MM.1S (cell line): ENCODE data around the gene LGR4.

Experiments used
- EZH2 ChIP-seq: fragments of 300-600 bp; sonication (generic); optimal IDR thresholded peaks from 2 replicates; pipeline ENCODE3; 2017; ENCODE audit warnings: low read depth, mild to moderate bottlenecking, antibody characterized with exemption, low read length, mixed read lengths
- EZH2phosphoT487 ChIP-seq: fragments of 300-600 bp; sonication (generic); IDR thresholded peaks from 2 replicates; pipeline ENCODE4 v1.6.1; 2018; ENCODE audit warnings: antibody characterized with exemption, low read length
- TF ChIP-seq, protein P1 (sequence below): fragments of 300-600 bp; sonication (generic); IDR thresholded peaks from 2 replicates; pipeline ENCODE4 v1.5.1; 2016; ENCODE audit warnings: antibody characterized with exemption, low read length, mixed read lengths

GRCh38 chr11:27444801-27445215 lies 27.8 kb downstream of the LGR4 start:
- no peak for TF ChIP-seq EZH2phosphoT487
- TF ChIP-seq, protein P1, sequence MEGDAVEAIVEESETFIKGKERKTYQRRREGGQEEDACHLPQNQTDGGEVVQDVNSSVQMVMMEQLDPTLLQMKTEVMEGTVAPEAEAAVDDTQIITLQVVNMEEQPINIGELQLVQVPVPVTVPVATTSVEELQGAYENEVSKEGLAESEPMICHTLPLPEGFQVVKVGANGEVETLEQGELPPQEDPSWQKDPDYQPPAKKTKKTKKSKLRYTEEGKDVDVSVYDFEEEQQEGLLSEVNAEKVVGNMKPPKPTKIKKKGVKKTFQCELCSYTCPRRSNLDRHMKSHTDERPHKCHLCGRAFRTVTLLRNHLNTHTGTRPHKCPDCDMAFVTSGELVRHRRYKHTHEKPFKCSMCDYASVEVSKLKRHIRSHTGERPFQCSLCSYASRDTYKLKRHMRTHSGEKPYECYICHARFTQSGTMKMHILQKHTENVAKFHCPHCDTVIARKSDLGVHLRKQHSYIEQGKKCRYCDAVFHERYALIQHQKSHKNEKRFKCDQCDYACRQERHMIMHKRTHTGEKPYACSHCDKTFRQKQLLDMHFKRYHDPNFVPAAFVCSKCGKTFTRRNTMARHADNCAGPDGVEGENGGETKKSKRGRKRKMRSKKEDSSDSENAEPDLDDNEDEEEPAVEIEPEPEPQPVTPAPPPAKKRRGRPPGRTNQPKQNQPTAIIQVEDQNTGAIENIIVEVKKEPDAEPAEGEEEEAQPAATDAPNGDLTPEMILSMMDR, result no peak
- TF ChIP-seq EZH2, result no peak
